ENCODE results near the gene CNIH2. TPM values are rescaled to one million over a fixed set of nuclear protein-coding genes. Genes with fewer than 3 reads are reported as not detected.

CNIH2 gene
- total RNA-seq, 1 donor from 2014 or later, result 5.0 TPM

- Mint-ChIP-seq H3K27ac (ENCODE audit: unreplicated experiment) (no peak overlapping the region), H3K9me3 (ENCODE audit: unreplicated experiment) (no peaks in the 10 kb centered on the region), H3K36me3 (ENCODE audit: unreplicated experiment) (peaks cover 62% of the 10 kb centered on the region), H3K27me3 (ENCODE audit: unreplicated experiment) (no peaks in the 10 kb centered on the region), H3K4me1 (ENCODE audit: unreplicated experiment) (no peaks in the 10 kb centered on the region), H3K4me3 (ENCODE audit: unreplicated experiment) (no peak overlapping the region)
- DNase-seq (ENCODE audit: extremely low spot score, unreplicated experiment), result no peak
- no peak for TF ChIP-seq CTCF (IDR thresholded peaks at IDR 0.05)
Observed at GRCh38 chr11:66232769-66233168, 45.2 kb upstream of the CNIH2 start.

- TF ChIP-seq CTCF (IDR thresholded peaks at IDR 0.05), result no peak
- H3K4me1 Mint-ChIP-seq (ENCODE audit: unreplicated experiment), result no peaks in the 10 kb centered on the region
- H3K27me3 Mint-ChIP-seq (ENCODE audit: unreplicated experiment), result no peaks in the 10 kb centered on the region
- H3K9me3 Mint-ChIP-seq (ENCODE audit: unreplicated experiment), result no peaks in the 10 kb centered on the region
- no peak overlapping the region for H3K27ac Mint-ChIP-seq (ENCODE audit: unreplicated experiment)
- no peak overlapping the region for H3K4me3 Mint-ChIP-seq (ENCODE audit: unreplicated experiment)
- peaks cover 58% of the 10 kb centered on the region for H3K36me3 Mint-ChIP-seq (ENCODE audit: unreplicated experiment)
- no peak for DNase-seq (ENCODE audit: extremely low spot score, unreplicated experiment)
Observed at GRCh38 chr11:66233301-66233700, 44.7 kb upstream of the CNIH2 start.

- Mint-ChIP-seq H3K4me1 (ENCODE audit: unreplicated experiment) (no peaks in the 10 kb centered on the region), H3K27me3 (ENCODE audit: unreplicated experiment) (no peaks in the 10 kb centered on the region), H3K4me3 (ENCODE audit: unreplicated experiment) (no peak overlapping the region), H3K27ac (ENCODE audit: unreplicated experiment) (no peak overlapping the region), H3K36me3 (ENCODE audit: unreplicated experiment) (peaks cover 53% of the 10 kb centered on the region), H3K9me3 (ENCODE audit: unreplicated experiment) (no peaks in the 10 kb centered on the region)
- no peak for DNase-seq (ENCODE audit: extremely low spot score, unreplicated experiment)
- TF ChIP-seq CTCF (IDR thresholded peaks at IDR 0.05), result no peak
Observed at GRCh38 chr11:66235141-66235540, 42.8 kb upstream of the CNIH2 start.

- no peaks in the 10 kb centered on the region for H3K27me3 Mint-ChIP-seq (ENCODE audit: unreplicated experiment)
- no peak for TF ChIP-seq CTCF (IDR thresholded peaks at IDR 0.05)
- DNase-seq (ENCODE audit: extremely low spot score, unreplicated experiment), result no peak
- peaks cover 43% of the 10 kb centered on the region for H3K36me3 Mint-ChIP-seq (ENCODE audit: unreplicated experiment)
- no peak overlapping the region for H3K27ac Mint-ChIP-seq (ENCODE audit: unreplicated experiment)
- no peaks in the 10 kb centered on the region for H3K9me3 Mint-ChIP-seq (ENCODE audit: unreplicated experiment)
- no peaks in the 10 kb centered on the region for H3K4me1 Mint-ChIP-seq (ENCODE audit: unreplicated experiment)
- no peak overlapping the region for H3K4me3 Mint-ChIP-seq (ENCODE audit: unreplicated experiment)
Observed at GRCh38 chr11:66237867-66238266, 40.1 kb upstream of the CNIH2 start.

GRCh38 chr11:66238786-66239413 lies 39.1 kb upstream of the CNIH2 start:
- Mint-ChIP-seq H3K27ac (ENCODE audit: unreplicated experiment) (no peak overlapping the region), H3K36me3 (ENCODE audit: unreplicated experiment) (peaks cover 34% of the 10 kb centered on the region), H3K9me3 (ENCODE audit: unreplicated experiment) (no peaks in the 10 kb centered on the region), H3K4me3 (ENCODE audit: unreplicated experiment) (no peak overlapping the region), H3K4me1 (ENCODE audit: unreplicated experiment) (no peaks in the 10 kb centered on the region), H3K27me3 (ENCODE audit: unreplicated experiment) (no peaks in the 10 kb centered on the region)
- TF ChIP-seq CTCF (IDR thresholded peaks at IDR 0.05), result no peak
- no peak for DNase-seq (ENCODE audit: extremely low spot score, unreplicated experiment)
